Left forelimb (tissue), 1 donor: ENCODE results near the gene HTT.

Source experiments
- DNase-seq: peaks from one replicate; pipeline ENCODE4 v3.0.0-alpha.2; 2018; ENCODE audit warnings: low spot score

Gene HTT

DNA sequence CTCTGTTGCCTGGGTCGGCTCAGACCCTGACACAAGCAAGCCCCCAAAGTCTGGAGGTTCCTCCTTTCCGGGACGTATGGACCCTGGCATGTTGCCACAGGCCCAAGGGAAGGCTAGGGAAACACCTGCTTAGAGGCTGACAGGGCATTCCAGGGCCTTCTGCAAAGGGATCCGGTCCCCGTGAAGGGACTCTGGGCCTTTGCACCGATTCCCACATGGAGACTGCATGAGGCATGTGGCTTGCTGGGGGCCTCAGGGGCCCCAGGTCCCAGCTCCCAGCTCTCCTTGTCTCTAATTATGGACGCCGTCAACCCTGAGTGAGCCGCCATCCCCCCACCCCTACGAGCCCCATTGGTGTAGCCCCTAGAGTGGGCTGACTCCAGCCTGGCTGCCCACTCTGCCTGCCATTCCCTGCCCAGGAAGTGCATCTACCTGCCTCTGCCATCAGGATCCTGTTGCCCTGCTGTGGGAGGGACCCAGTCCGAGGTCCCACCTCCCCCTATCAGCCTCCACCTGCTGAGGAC is 214.2 kb downstream of the HTT start:
- DNase-seq: peak; percentile 58

DNA sequence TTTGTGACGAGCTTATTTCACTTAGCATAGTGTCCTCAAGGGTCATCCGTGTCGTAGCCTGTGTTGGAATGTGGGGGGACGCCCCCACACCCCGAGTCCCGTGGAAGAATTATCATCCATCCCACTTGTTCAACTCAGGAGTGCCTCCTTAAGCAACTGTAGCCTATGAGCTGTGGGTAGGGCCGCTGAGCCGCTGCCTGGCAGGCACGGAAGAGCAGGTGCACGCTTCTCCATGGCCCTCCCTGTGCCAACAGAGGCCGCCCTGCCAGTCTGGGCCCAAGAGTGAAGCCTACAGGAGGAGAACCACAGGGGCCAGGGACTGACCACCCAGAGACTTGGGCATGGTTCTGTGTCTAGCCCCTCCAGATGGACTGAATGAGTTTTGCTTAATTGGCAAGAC is 216.0 kb downstream of the HTT start:
- no peak for DNase-seq

DNA sequence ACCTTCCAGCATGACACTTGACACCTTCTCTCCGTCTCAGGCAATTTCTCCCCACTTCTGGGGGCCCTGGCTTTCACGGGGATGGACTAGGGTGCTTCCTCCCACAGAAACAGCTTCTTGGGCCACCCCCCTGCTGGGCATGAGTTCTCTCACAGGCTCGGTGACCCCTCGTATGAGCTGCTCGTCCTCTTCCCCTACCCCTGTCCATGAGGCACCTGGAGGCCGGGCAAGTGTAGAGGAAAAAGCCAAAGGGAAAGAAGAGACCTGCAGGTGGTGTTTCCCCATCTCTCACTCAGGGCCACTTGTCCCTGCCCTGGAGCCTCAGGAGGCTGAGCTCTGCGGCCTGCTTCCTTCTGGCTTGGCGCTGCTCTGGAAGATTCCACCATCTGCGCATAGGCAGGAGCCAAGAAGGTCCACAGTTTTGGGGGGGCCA is 216.4 kb downstream of the HTT start:
- DNase-seq: no peak

DNA sequence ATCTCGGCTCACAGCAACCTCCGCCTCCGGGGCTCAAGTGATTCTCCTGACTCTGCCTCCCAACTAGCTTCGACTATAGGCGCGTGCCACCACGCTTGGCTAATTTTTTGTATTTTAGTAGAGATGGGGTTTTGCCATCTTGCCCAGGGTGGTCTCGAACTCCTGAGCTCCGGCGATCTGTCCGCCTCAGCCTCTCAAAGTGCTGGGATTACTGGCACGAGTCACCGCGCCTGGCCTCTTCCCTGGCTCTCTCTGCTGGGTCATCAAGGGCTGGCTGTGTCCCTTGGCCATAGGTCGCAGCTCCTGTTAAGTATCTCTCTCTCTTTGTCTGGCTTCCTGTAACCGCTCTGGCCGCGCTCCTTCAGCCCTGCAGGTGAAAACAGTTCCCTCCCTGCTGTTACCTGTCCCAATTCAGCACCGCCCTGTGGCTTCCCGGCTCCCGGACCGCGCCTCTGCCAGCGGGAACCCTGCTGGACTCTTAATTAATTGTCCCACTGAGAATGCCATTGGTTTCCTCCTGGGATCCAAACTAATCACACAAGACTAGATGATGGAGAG is 217.0 kb downstream of the HTT start:
- DNase-seq: no peak

DNA sequence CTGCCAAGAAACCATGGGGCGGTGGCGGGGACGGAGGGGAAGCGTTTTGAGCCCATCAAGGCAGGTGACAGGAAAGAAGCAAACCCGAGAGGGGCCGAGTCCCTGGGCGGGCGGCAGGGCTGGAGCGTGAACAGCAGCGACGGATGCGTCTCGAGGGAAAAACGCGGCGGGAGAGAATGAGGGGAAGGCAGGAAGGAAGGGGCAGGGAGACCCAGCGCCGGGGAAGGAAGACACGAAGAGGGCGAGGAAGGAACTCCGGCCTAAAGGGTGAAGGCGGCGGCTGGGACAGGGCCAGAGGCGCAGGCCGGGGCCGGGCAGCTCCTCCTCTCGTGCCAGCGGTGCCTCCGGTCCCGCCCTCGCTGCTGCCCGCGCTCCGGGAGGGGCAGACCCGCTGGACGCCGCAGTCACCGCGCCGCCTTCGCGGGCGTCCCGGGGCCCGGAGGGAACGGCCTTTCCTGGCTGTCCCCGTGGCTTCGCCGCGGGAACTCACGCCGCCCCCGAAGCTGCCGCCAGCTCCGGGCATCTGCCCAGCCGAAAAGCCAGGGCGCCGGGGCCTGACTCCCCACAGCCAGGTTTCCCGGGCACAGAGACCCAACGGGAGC is 217.6 kb downstream of the HTT start:
- DNase-seq: no peak

DNA sequence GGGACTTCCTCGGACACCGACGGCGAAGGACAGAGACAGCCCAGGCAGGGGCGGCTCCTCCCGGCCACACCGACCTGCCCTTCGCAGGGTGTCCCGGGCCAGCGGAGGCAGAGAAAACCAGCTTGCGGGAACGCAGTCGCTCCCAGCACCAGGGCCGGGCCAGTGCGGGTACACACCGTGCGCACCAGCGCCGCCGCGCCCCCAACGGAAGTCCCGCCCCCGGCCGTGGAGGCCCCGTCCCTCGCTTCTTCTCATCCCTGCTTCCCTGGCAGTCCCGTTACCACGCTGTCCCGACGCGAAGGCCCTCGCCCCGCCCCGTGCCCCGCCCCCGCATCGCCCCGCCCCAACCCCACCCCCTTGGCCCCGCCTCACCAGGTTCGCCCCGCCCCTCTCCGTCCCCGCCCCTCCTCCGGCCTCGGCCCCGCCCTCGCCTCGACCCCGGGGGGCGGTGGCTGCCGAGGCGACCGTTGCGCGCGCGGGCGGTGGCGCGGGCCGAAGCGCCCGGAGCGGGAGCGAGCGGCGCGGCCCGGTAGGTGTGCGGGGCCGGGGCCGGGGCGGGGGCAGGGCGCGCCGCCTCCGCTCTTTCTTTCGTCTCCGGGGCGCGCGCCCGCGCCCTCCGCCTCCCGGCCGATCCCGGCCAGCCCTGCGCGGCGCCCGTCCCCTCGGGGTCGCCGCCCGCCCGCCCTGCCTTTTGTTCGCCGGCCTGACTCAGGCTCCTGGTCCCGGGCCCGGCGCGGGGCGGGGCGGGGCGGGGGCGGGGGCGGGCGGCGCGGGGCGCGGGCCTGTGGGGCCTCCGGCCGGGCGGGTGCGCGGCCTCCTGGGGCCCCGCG is 218.3 kb downstream of the HTT start, which contains the start of gene RGS12:
RGS12 (plus strand) TSS at position 451 of the 830 bp plus-strand sequence. CDS start 23,150 bp downstream, outside the sequence.
- peak; percentile 98 for DNase-seq
